Osteocyte (in vitro differentiated cells): Measurements from ENCODE around the gene GREB1. TPM values are rescaled to one million over a fixed set of nuclear protein-coding genes. Genes with fewer than 3 reads are reported as not detected.

ENCODE experiments used
- DNase-seq: peaks from one replicate; pipeline ENCODE4 v3.0.0; 2021; ENCODE audit warnings: mixed read lengths; ENCODE audit not compliant: unreplicated experiment; ENCODE audit errors: extremely low spot score
- H3K27ac Mint-ChIP-seq: one replicate; pipeline ENCODE4 v1.8.0; 2021; ENCODE audit warnings: mild to moderate bottlenecking, mixed read lengths; ENCODE audit not compliant: unreplicated experiment
- H3K27me3 Mint-ChIP-seq: one replicate; pipeline ENCODE4 v1.8.0; 2021; ENCODE audit warnings: mixed read lengths; ENCODE audit not compliant: unreplicated experiment
- H3K36me3 Mint-ChIP-seq: one replicate; pipeline ENCODE4 v1.8.0; 2021; ENCODE audit warnings: mixed read lengths; ENCODE audit not compliant: unreplicated experiment
- H3K4me1 Mint-ChIP-seq: one replicate; pipeline ENCODE4 v1.8.0; 2021; ENCODE audit warnings: mixed read lengths; ENCODE audit not compliant: unreplicated experiment
- H3K4me3 Mint-ChIP-seq: one replicate; pipeline ENCODE4 v1.8.0; 2021; ENCODE audit warnings: mild to moderate bottlenecking, moderate library complexity, mixed read lengths; ENCODE audit not compliant: unreplicated experiment
- H3K9me3 Mint-ChIP-seq: one replicate; pipeline ENCODE4 v1.8.0; 2021; ENCODE audit warnings: mixed read lengths; ENCODE audit not compliant: unreplicated experiment
- total RNA-seq: library from RNA; stranded (reverse); gene quantifications from 2 replicates; pipeline ENCODE4 v1.2.1, GENCODE V29; 2021
- TF ChIP-seq, protein P1 (sequence below): fragments of 200-600 bp; sonication (generic); IDR thresholded peaks from 2 replicates; pipeline ENCODE4 v1.5.0; 2021; ENCODE audit warnings: antibody characterized with exemption, mild to moderate bottlenecking, moderate library complexity

GREB1 gene
- total RNA-seq, 1 donor from 2014 or later, result 0.54 TPM

DNA sequence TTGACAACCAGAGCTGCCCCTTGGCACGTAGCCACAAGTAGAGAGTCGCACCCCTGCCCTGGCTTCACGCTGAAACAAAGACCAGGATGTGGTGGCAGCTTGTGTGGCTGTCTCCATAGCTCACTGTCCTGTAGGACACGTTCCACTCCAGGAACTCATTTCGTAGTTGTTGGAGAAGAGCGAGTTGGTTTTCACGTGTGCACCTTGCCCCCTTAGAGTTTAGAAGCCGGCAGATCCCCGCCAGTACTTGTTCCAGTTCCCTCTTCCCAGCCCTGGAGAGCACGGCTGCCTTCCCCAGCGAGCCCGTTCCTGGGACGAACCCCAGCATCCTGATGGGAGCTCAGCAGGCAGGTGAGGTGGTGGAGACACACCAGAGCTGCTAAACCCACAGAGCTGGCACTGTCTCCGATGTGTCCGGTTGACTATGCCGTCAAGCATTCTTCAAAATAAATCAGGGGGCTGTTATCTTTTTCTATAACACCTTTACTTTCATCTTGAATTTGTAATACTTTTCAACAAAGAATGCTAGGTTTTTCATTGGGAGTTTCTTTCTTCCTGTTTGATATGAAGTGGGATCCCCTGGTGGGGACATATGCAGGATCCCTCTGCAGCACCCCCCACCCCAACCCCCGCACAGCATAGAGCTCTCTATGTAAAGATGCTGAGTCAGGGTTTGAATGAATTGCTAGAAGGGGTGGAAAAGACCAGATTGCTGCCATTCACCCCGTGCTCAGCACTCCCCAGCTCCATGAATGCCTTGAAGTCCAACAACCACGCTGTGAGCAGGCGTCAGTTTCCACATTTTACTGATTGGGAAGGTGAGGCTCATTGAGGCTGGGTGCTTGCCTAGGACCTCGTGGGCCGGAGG, 44.5 kb downstream of the GREB1 start:
- Mint-ChIP-seq H3K27ac (no peak overlapping the region), H3K4me3 (no peak overlapping the region), H3K27me3 (peaks cover 6% of the 10 kb centered on the region), H3K36me3 (no peaks in the 10 kb centered on the region), H3K4me1 (peaks cover 12% of the 10 kb centered on the region), H3K9me3 (no peaks in the 10 kb centered on the region)
- DNase-seq, result no peak
- TF ChIP-seq, protein P1, sequence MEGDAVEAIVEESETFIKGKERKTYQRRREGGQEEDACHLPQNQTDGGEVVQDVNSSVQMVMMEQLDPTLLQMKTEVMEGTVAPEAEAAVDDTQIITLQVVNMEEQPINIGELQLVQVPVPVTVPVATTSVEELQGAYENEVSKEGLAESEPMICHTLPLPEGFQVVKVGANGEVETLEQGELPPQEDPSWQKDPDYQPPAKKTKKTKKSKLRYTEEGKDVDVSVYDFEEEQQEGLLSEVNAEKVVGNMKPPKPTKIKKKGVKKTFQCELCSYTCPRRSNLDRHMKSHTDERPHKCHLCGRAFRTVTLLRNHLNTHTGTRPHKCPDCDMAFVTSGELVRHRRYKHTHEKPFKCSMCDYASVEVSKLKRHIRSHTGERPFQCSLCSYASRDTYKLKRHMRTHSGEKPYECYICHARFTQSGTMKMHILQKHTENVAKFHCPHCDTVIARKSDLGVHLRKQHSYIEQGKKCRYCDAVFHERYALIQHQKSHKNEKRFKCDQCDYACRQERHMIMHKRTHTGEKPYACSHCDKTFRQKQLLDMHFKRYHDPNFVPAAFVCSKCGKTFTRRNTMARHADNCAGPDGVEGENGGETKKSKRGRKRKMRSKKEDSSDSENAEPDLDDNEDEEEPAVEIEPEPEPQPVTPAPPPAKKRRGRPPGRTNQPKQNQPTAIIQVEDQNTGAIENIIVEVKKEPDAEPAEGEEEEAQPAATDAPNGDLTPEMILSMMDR, result no peak

DNA sequence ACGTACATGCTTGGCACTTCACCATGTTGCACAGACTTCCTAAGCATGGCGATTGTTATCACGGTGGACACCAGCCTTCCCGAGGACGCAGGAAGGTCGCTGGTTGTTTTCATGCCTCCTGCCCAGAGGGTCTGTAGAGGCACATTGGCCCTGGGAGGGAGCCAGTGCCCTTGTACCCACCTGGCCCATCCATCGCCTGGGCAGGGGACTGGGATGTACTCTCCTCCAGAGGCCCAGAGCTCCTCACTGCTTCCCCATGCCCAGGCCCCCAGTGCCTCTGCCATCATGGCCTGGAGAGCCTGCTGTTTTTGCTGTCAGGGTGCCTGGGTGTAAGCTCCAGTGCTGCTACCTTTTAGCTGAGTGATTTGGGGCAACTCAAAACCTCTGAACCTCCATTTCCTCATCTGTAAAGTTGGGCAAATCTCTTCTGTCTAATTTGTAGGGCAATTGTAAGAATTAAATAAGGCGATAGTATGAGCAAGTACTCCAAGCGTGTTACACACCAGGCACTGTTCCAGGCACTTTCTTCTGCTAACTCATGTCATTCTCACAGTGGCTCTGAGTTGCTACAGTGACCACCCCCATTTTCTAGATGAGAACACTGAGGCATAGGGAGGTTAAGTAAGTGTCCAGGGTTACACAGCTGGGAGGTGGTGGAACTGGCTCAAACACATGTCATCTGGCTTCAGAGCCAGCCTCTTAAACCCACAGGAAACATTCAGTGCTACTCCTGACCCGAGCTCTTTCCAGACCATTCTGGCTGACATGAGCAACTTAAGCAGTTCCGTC, 45.3 kb downstream of the GREB1 start:
- H3K9me3 Mint-ChIP-seq, result no peaks in the 10 kb centered on the region
- TF ChIP-seq, protein P1, result no peak
- no peaks in the 10 kb centered on the region for H3K36me3 Mint-ChIP-seq
- H3K27me3 Mint-ChIP-seq, result peaks cover 6% of the 10 kb centered on the region
- H3K4me1 Mint-ChIP-seq, result peaks cover 12% of the 10 kb centered on the region
- H3K27ac Mint-ChIP-seq, result no peak overlapping the region
- H3K4me3 Mint-ChIP-seq, result no peak overlapping the region
- no peak for DNase-seq

DNA sequence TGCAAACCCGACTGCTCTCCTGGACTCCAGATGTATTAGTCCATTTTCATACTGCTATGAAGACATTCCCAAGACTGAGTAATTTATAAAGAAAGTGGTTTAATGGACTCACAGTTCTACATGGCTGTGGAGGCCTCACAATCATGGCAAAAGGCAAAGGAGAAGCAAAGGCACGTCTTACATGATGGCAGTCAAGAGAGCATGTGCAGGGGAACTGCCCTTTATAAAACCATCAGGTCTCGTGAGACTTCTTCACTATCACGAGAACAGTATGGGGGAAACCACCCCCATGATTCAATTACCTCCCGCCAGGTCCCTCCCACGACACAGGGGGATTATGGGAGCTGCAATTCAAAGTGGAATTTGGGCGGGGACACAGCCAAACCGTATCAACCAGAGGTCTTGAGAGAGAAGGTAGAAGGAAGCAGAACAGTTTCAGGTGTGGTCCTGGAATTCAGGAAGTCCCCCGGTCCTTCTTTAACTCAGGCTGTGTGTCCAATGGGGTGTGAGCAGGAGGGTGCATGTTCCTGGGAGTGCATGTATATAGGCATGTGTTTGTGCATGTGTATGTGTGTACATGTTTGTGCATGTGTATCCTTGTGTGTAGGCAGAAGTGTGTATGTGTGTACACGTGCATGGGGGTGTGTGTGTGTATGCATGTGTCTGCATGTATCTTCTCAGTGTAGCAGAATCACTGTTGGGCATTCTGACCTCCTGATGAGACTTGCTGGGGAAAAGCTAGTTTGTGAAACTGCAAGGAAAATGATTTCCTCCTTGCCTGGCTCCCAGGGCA, 46.2 kb downstream of the GREB1 start:
- TF ChIP-seq, protein P1, result no peak
- peaks cover 6% of the 10 kb centered on the region for H3K27me3 Mint-ChIP-seq
- no peaks in the 10 kb centered on the region for H3K9me3 Mint-ChIP-seq
- H3K4me3 Mint-ChIP-seq, result no peak overlapping the region
- no peak for DNase-seq
- no peaks in the 10 kb centered on the region for H3K36me3 Mint-ChIP-seq
- no peak overlapping the region for H3K27ac Mint-ChIP-seq
- peaks cover 13% of the 10 kb centered on the region for H3K4me1 Mint-ChIP-seq

DNA sequence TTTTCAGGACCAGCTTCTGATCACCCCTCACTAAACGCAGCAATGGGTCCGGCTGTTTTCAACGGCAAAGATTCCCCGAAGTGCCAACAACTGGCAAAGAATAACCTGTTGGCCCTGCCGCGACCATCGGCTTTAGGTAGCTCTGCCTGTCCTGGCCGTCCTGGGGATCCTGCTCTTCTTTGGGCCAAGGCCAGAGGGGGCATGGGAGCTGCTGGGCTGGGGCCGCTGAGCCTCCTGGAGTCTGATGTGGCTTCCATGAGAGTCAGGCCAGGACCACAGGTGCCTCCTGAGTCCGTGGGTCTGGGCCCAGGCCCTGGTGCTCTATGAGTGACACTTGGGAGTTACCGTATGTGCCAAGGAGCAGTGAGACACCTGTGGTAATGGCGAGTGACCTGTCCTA, 46.9 kb downstream of the GREB1 start:
- no peaks in the 10 kb centered on the region for H3K36me3 Mint-ChIP-seq
- TF ChIP-seq, protein P1, result no peak
- DNase-seq, result no peak
- H3K27ac Mint-ChIP-seq, result no peak overlapping the region
- H3K4me1 Mint-ChIP-seq, result peaks cover 13% of the 10 kb centered on the region
- no peak overlapping the region for H3K4me3 Mint-ChIP-seq
- no peaks in the 10 kb centered on the region for H3K9me3 Mint-ChIP-seq
- H3K27me3 Mint-ChIP-seq, result peaks cover 11% of the 10 kb centered on the region
